Left colon (tissue), 2 donors: ENCODE data around the gene RPL12. TPM values are rescaled to one million over a fixed set of nuclear protein-coding genes. Genes with fewer than 3 reads are reported as not detected.

Experiments used
- ATAC-seq: fragments of 200-7000 bp; cut with Tn5 transposase; one replicate; pipeline ENCODE4 v1.9.1; 2020; ENCODE audit warnings: mild to moderate bottlenecking, moderate library complexity
- DNase-seq, 2 donors: peaks; one replicate each; pipeline ENCODE4 v3.0.0-alpha.2; 2020
- intact Hi-C, 2 donors: fragments of 100-400 bp; cut with DNase I in 1 of 2; cut with micrococcal nuclease in 1 of 2; formaldehyde crosslinking; loops; one replicate each; pipeline versions ENCODE4 v1.11.2 to v1.14.0; 2022; cut with DNase I, micrococcal nuclease
- total RNA-seq, 2 donors: library from RNA; stranded (reverse); fragmentation: NEBNext Ultra II Directional; extraction: Animal tissue kit (Norgen Biotek cat#: 25700); gene quantifications; one replicate each; pipeline ENCODE4 v1.2.1, GENCODE V29; 2021
- donor health status: DM: no; HTN: no; CAD: no.
- donor health status: DM: yes; HTN: yes; CAD: no.

The RPL12 gene
- total RNA-seq, 2 donors from 2014 or later = 837 to 857 TPM

DNA sequence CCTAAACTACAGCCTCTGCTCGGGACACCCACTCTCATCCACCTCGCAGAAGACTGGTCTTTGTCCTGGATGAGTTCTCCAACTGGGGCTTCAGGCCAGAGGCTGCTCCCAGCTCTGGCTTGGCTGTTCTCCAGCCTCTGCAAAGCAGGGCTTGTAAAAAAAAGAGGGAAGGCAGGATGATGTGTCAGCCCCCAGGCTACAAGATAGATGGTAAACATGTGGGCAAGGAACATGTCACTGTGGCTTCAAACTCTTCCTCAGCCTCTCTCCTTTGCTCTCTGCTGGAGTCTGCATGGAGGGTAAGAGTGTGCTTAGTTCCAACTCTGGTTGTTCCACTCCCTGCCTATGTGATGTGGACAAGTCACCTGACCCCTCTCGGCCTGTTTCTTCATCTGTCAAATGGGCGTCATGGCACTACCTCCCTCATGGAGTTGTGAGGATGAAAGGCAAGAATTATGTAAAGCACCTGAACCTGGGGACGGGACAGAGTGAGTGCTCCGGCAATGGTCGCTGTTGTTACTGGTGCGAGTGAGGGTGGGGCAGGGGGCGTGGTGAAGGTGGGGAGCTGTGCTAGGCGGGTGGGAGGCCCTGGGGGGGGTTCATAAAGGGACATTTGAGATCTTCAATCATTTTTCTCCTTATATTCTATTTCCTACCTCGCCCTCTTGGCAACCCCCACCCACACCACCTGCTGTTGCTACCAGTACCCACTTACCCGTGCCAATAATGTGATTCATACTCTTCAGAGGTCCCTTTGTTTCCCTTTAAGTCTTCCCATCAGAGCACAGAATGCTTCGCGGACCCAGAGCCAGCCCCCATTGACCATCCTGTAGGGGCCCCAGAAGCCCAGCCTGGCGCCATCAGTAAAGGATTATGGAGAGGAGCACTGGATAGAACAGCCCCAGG lies 33.8 kb downstream of the RPL12 start:
- ATAC-seq (peak; percentile 15), DNase-seq (peak in 1 of 2 donors; percentile 61)
- intact Hi-C loops = no loop called here

DNA sequence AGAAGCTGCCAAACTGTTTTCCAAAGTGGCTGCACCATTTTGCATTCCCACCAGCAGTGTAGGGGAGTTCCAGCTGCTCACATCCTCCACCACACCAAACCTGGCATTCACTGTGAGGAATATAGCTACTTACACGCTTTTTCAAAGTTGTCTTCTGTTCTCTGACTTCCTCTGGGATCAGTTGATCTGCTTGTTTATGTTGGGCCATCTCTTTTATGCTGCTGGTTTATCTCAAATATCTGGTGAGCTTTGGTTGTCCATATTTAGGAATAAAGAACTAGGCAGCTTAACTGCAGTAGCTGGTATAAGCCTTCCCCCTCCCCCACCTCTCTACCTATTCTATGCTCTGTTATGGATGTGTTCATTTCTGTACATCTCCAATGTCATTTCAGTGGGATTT lies 35.5 kb downstream of the RPL12 start:
- no peak for DNase-seq
- intact Hi-C loops = no loop called here
- no peak for ATAC-seq

DNA sequence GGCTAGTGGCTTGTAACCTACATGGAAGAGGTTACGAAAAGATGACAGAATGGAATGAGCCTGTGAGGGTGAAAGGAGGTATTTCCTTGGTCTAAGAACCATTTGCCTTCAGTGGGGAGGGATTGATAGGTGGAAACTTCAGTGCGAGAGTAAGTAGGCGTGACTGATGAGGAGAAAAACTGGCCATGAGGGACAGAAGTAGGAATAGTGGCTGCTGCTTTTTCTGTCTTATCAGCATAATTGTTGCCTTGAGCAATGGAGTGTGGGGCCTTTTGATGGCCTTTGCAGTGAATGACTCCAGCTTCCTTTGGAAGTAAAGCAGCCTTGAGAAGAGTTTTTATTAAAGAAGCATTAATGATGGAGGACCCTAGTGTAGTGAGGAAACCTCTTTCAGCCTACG lies 36.1 kb downstream of the RPL12 start:
- intact Hi-C loops = no loop called here
- no peak for ATAC-seq
- DNase-seq = no peak

DNA sequence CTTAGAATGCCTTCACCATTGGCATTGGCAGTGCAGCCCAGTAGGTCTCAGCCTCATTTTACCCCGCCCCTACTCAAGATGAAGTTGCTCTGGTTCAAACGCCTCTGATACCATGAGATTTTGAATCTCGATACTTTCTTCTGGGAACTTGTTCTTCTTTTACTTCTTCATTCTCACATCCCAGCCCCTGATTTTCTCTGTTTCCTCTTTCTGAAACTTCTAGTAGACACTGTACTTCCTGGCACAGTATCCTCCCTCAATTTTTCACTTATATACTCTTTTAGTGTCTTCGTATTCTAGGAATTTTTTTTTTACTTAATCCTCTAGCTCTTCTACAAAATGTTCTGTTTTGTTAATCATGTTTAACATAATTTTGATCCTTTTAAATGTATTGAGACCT lies 40.1 kb downstream of the RPL12 start:
- DNase-seq (no peak), ATAC-seq (no peak)
- intact Hi-C loops = no loop called here

DNA sequence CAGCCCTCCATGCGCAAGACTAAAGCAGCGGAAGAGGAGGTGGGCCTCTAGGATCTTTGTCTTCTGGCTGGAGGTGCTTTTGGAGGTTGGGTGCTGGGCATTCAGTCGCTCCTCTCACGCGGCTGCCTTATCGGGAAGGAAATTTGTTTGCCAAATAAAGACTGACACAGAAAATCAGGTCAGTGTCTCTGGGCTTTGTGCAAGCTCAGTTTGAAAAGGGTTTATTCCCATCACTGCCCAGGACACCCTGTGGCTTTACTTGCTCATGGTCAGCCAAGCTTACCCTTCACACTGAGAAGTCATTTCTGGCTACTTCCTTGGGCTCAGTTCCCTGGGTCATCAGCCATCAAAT lies 43.7 kb downstream of the RPL12 start:
- ATAC-seq (no peak), DNase-seq (no peak)
- intact Hi-C loops = no loop called here

DNA sequence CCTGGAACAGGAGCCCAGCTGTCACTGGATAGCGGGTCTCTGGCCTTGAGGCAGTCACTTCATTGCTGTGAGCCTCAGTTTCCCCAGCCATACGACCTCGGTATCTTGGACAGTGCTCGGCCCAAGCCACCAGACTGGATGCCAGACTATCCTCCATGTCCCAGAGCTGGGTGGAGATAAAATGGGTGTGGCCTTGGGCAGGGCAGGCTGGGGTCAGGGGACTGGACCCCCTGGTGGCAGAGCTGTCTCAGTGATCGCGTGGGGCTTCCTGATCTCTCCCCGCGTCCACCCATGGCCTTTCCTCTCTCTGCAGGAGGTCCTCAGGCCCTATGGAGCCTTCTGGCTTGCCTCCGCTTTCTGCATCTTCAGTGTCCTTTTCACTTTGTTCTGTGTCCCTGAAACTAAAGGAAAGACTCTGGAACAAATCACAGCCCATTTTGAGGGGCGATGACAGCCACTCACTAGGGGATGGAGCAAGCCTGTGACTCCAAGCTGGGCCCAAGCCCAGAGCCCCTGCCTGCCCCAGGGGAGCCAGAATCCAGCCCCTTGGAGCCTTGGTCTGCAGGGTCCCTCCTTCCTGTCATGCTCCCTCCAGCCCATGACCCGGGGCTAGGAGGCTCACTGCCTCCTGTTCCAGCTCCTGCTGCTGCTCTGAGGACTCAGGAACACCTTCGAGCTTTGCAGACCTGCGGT lies 44.3 kb downstream of the RPL12 start:
- DNase-seq (no peak), ATAC-seq (no peak)
- intact Hi-C loops = no loop called here

DNA sequence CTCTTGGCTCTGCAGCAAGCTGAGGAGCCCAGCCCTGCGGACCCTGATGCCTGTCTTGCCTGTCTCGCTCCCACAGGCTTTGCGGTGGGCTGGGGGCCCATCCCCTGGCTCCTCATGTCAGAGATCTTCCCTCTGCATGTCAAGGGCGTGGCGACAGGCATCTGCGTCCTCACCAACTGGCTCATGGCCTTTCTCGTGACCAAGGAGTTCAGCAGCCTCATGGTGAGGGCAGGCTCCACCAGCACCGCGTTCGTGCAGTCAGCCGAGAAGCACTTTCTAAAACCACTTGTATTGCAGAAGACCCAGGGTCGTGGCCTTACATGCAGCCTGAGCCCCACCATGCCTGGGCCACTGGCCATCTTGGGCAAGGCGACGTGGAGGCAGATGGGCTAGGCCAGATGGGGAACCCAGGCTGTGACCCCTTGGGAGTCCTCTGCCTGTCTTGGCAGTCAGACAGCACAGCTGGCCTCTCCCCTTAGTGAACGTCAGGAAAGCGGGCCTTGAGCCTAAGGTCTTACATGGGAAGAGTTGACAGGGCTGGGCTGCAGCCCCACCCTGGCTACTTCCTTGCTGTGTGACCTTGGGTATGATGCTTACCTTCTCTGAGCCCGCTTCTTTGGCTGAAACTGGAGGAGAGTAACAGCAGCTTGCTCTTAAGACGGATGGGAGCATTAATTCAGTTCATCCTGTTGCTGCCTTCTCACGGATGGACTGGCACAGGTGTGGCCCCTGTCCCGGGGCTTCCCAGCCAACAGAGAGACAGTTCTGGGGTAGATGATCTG lies 45.7 kb downstream of the RPL12 start:
- intact Hi-C loops = no loop called here
- ATAC-seq (no peak), DNase-seq (no peak)

DNA sequence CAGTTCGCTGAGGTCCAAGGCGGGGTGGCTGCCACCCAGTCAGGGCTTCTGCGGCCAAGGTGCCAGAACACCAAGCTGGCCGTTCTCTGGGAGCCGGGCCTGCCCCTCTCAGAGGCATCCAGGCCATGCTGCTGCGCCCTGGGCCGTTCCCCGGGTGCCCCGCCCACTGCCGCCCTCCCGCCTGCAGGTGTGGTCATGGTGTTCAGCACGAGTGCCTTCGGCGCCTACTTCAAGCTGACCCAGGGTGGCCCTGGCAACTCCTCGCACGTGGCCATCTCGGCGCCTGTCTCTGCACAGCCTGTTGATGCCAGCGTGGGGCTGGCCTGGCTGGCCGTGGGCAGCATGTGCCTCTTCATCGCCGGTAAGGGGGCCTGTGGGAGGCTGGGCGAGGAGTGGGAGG lies 46.6 kb downstream of the RPL12 start:
- ATAC-seq (no peak), DNase-seq (no peak)
- intact Hi-C loops = no loop called here

DNA sequence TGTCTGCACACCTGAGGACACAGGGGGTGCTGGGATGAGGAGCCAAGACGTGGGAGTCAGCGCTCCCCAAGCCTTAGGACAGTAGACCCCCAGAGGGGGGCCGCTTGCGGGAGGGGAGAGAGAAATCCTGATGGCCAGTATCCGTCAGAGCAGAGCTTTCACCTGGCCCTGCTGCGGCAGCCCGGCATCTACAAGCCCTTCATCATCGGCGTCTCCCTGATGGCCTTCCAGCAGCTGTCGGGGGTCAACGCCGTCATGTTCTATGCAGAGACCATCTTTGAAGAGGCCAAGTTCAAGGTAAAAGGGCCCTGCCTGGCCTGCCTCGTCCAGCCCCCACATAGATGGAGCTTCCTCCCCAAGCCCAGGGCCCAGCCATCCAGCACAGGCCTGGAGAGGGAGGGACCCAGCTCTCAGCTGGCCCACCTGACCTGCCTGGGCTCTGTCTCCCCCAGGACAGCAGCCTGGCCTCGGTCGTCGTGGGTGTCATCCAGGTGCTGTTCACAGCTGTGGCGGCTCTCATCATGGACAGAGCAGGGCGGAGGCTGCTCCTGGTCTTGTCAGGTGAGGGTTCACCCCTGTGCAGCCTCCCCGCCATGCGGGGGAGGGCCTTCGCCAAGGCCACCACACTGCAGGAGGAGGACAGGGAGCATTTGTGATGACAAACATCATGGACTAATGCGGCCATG lies 47.6 kb downstream of the RPL12 start:
- intact Hi-C loops = no loop called here
- ATAC-seq (no peak), DNase-seq (no peak)

DNA sequence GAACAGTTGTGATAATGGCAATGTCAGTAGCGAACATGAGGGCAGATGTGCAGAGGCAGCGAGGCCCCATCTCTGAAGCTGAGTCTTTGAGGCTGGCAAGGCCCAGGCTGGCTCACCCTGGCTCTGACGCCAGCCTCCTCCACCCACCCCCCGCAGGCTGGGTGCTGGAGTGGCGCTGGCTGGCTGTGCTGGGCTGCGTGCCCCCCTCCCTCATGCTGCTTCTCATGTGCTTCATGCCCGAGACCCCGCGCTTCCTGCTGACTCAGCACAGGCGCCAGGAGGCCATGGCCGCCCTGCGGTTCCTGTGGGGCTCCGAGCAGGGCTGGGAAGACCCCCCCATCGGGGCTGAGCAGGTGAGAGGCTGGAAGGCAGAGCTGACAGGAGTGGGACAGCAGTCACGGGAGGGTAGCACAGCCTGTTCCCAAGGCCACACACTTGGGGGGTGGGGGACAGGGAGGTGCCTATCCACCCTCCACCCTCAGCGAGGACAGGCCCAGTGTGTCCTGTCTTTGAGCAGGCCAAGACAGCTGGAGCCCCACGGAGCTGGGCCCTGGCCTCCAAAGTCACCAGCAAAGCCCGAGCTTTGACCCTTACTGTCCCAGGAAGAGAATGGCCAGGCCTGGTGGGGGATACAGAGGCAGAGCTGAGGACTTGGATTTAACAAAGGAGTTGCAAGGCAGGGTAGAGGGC lies 48.7 kb downstream of the RPL12 start:
- ATAC-seq (no peak), DNase-seq (no peak)
- intact Hi-C loops = no loop called here

DNA sequence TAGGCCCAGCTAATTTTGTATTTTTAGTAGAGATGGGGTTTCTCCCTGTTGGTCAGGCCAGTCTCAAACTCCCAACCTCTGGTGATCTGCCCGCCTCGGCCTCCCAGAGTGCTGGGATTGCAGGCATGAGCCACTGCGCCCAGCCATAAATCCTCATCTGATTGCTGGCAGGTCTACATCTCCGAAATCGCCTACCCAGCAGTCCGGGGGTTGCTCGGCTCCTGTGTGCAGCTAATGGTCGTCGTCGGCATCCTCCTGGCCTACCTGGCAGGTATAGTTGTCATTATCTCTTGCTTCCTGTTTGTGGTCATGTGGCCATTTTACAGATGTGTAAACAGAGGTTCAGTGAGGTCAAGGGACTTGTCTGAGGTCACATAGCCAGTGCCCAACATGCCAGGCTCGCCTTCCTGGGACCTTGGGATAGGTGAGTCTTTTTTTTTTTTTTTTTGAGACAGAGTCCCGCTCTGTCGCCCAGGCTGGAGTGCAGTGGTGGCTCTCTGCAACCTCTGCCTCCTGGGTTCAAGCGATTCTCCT lies 51.4 kb downstream of the RPL12 start:
- intact Hi-C loops = no loop called here
- DNase-seq (no peak), ATAC-seq (no peak)

DNA sequence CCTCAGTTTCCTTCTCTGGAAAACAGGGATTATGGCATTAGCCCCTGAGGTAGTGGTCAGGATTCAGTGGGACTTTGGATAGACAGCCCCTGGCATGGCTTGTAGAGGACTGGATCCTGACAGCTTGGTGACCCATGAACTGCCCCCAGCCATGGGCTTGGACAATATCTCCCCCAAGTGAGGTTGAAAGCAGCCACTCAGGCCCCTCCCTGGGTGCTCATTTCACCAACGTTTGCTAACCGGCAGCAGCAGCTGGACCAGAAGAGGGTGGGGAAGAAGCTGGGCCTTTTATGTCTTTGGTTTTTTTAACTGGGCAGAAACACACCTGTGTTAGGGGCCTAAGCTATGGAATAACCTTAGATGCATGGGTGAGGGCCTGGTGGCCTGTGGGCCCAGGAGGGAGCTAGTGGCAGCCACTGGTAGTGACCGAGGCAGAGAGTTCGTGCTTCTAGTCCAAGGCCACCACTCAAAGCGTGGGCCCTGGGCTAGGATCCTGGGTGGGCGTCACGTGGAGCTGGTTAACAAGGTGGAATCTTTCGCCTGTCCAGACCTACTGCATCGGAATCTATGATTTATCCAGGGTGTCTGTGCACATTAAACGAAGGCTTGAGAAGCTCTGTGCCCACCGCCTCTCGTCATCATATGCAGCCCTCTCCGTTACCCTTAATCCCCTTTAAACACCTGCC lies 52.3 kb downstream of the RPL12 start:
- ATAC-seq = no peak
- intact Hi-C loops = no loop called here
- no peak for DNase-seq

DNA sequence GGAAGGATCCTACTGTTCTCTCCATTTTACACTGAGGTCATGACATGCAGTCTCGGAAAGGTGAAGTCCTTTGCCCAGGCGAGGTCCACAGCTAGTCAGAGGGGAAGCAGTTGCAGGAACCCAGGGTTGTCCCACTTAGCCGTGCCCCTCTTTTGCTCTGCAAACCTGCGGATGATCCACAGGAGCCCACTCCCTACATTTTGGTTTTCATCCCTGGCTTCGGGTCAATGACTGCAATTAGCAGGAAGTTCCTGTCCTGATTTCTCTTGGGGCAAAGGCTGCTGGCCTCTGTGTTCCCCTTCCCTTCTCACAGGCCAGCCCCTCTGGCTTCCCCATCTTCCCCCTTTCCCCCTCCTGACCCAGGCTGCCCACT lies 52.9 kb downstream of the RPL12 start:
- ATAC-seq (no peak), DNase-seq (no peak)
- intact Hi-C loops = no loop called here

Other genes with a start within 250 kb of the RPL12 start
- gene GARNL3, start 186.6 kb downstream of the RPL12 start, total RNA-seq = 1 to 10 TPM; 6.0 to 7.3 TPM
- 10 to 100 TPM; 18.1 to 28.6 TPM for gene SLC2A8, start 54.2 kb downstream of the RPL12 start, total RNA-seq
- gene ZNF79, start 27.0 kb downstream of the RPL12 start, total RNA-seq = 1 to 10 TPM; 5.5 to 6.8 TPM
- 10 to 100 TPM; 13.9 to 20.6 TPM for gene LRSAM1, start 104 bp upstream of the RPL12 start, total RNA-seq
- gene STXBP1, start 160.9 kb upstream of the RPL12 start, total RNA-seq = 10 to 100 TPM in 1 of 2 donors, 1 to 10 TPM in 1; 9.0 to 15.0 TPM